Activated CD4-positive, alpha-beta T cell treated with anti-CD3 and anti-CD28 coated beads for 48 hours (primary cell): ENCODE measurements around the gene DENND1A.
"Not testable (repeated sequence)": the region's sequence is repeated elsewhere in the genome, so short reads cannot be mapped to it uniquely, and the experiment has no call there.

ENCODE experiments used
- DNase-seq: peaks from one replicate; pipeline ENCODE4 v3.0.0-alpha.2; 2020

DENND1A gene, protein sequence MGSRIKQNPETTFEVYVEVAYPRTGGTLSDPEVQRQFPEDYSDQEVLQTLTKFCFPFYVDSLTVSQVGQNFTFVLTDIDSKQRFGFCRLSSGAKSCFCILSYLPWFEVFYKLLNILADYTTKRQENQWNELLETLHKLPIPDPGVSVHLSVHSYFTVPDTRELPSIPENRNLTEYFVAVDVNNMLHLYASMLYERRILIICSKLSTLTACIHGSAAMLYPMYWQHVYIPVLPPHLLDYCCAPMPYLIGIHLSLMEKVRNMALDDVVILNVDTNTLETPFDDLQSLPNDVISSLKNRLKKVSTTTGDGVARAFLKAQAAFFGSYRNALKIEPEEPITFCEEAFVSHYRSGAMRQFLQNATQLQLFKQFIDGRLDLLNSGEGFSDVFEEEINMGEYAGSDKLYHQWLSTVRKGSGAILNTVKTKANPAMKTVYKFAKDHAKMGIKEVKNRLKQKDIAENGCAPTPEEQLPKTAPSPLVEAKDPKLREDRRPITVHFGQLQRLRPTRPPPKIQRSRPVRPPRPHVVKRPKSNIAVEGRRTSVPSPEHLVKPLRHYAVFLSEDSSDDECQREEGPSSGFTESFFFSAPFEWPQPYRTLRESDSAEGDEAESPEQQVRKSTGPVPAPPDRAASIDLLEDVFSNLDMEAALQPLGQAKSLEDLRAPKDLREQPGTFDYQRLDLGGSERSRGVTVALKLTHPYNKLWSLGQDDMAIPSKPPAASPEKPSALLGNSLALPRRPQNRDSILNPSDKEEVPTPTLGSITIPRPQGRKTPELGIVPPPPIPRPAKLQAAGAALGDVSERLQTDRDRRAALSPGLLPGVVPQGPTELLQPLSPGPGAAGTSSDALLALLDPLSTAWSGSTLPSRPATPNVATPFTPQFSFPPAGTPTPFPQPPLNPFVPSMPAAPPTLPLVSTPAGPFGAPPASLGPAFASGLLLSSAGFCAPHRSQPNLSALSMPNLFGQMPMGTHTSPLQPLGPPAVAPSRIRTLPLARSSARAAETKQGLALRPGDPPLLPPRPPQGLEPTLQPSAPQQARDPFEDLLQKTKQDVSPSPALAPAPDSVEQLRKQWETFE

DNA sequence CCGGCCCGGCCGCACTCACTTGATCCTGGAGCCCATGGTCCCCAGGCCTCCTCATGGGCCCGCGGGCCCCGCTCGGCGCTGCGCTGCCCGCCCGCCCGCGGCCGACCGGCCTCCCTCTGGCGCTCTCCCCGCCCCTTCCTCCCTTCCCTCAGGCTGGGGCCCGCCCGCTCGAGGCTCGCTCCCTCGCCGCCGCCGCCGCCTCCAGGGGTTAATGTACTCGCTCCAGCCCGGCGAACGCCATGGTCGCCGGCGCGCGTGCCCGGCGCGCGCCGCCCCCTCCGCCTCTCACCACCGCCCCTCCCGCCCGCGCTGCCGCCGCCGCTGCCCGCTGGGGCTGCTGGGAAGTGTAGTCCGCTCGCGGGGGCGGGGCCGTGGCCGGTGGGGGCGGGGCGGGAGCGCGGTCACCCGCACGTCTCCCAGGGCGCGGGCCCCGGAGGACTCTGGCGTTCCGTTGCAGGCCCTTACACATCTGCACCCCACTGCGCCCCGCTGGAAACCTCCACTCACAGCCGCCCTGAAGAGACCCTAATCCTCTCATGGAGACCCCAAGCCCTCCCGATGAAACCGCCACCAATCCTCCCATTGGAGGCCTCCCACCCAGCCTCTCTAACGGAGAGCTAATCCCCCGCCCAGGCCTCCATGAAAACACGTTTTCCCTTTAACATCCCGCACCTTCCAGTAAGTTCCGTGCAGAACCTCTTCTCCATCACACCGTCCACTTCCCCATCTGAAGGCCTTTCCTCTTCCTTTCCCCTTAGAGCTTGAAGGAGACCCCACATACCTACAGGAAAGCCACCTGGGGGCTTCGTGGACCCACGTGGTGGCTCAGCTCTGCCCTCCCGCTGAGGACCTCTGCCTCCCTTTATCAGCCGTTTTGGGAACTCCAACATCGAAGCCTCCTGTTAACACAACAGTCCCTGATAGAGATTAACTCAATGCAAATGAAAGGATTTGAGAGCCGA lies at the start of gene DENND1A:
Gene DENND1A (minus strand): TSS at position 257 of the 962 bp plus-strand sequence. CDS start 221 bp downstream, at position 36.
- DNase-seq: peak; percentile 92

DNA sequence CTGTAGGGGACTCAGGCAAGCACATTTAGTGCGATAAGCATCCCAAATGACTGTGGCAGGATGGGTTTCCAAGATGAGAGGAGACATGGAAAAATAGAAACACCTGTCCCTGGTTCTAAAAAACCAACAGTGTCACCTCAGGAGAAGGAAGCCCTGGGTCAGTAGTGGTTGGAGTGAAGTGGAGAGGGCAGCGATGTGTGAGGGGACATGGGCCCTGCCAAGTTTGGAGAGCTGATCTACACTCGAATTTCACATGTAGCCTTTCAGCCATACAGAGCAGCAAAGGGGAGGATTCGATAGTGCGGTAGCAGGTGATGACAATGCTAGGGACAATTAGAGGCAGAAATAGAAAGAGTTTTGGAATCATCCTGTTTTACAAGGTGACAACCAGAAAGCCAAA lies 49.1 kb upstream of the DENND1A start:
- DNase-seq: no peak

DNA sequence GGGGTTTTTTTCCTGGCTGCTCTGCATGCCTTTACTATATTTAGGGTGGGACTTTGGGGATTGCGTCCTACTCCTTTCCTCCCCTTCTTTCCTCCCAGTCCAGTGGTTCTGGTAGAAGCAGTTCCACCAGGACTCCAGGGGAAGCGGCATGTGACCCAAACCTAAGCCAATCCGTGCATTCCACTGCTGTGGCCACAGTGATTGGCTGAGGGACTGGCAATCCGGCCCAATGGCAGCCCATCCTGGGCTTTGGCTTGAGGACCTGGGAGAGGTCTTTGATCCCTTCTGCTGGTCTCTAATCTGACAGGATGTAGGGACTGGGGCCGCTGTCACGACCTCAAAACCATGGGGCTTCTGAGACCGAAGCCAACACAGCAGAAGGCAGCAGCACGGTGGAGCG lies 46.7 kb upstream of the DENND1A start:
- not testable (repeated sequence) for DNase-seq

DNA sequence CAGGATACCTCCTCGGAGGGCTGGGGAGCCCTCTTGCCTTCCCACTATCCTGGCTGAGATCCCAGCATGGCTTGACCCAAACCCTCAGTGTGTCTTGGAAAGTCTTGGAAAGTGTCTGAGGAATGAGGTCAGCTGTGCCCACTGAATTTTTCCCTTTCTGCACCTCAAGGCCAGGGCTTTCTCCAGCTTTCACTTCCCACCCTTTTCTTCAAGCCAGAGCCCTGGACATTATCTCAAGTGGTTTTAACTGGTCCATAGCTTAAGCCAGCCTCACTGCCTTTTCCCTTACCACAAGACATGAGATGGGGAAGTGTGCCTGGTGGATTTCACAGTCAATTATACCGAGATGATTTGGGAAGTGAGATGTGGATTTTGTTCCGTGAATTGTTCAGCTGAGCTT lies 45.9 kb upstream of the DENND1A start:
- no peak for DNase-seq

DNA sequence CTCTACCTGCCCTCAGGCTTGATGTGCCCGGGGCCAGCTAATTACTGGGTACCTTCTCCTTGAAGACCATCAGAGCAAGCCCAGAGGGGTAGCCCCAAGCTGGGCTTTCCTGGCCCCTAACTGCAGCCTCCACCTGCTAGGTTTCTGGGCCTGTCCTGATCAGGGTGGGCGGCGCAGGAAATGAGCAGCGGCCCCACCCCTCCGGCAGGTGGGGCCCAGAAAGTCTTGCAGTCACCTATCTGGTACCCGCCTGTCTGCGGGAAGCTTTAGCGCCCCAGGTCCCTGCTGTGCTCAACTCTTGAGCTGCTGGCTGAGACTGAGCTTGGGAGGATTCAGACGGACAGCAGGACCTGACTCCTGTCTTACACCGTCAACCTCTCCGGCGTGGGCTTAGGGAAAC lies 44.5 kb upstream of the DENND1A start:
- DNase-seq: no peak

DNA sequence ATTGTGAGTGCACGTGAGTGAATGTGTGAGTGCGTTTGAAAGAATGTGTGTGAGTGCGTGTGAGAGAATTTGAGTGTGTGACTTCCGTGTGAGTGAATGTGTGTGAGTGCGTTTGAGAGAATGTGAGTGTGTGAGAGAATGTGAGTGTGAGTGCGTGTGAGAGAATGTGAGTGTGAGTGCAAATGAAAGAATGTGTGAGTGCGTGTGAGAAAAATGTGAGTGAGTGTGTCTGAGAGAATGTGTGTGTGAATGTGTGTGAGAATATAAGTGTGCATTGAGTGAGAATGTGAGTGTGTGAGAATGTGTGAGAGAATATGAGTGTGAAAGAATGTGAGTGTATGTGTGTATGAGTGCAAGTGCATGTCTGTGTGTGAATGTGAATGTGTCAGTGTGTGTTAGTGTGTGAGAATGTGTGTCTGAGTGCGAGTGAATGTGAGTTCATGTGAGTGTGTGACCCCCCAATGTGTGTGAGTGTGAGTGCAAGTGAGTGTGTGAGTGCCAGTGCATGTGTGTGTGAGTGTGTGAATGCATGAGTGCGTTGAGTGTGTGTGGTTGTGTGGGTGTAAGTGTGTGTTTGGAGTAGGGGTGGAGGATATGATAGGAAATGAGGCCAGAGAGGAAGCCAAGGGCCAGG lies 43.8 kb upstream of the DENND1A start:
- no peak for DNase-seq

DNA sequence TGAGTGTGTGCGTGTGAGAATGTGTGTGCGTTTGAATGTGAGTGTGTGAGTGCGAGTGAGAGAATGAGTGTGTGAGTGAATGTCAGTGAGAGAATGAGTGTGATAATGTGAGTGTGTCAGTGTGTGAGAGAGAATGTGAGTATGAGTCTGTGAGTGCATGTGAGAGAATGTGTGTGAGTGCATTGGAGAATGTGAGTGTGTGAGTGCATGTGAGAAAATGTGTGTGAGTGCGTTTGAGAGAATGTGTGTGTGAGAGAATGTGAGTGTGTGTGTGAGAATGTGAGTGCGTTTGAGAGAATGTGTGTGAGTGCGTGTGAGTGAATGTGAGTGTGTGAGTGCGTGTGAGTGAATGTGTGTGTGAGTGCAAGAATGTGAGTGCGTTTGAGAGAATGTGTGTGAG lies 42.7 kb upstream of the DENND1A start:
- DNase-seq: no peak

DNA sequence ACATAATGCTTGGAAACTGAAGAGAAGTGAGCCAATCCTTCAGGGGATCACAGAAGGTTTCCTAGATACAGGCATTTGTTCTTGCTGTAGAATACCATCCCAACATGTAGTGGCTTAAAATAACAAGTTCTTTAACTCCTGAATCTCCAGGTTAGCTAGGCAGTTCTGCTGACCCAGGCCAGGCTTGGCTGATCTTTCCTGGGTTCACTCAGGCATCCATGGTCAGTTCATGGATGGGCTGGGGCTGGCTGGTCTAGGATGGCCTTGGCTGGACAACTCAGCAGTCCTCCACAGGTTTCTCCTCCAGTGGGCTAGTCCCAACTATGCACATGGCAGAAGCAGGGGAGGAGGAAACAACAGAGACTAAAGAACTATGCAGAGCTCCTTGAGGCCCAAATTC lies 37.4 kb upstream of the DENND1A start:
- DNase-seq: no peak

DNA sequence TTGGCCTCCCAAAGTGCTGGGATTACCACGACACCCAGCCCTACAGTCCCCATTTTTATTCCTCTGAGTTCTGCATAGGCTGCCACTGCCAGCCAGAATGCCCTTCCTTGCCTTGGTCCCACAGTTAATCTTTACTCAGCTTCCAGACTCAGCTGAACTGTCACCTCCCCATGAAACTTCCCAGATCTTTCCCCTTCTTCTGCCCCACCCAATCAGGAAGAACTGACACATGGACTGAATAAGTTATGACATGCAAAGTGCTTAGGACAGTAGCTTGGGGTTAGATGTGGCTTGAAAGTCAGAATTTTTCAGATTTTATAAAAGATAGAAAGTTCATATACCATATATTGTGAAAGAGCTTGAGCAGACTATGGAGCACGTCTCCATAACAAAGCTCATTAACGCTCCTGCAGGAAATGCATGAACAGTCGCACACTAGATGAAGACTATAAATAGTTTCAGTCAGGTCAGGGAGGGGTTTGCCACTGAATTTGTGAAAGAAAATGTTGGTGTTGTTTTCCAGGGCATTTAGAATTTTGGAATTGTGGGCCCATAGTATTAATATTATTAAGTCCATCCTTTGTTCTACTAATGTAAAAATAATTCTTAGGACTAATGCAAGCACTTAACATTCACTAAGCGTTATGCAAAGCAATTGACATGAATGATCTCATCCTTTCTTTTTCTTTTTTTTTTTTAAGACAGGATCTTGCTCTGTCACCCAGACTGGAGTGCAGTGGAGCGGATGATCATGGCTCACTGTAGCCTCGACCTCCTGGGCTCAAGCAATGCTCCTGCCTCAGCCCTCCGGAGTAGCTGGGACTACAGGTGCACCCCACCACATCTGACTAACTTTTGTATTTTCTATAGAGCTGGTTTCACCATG lies 36.1 kb upstream of the DENND1A start:
- no peak for DNase-seq

DNA sequence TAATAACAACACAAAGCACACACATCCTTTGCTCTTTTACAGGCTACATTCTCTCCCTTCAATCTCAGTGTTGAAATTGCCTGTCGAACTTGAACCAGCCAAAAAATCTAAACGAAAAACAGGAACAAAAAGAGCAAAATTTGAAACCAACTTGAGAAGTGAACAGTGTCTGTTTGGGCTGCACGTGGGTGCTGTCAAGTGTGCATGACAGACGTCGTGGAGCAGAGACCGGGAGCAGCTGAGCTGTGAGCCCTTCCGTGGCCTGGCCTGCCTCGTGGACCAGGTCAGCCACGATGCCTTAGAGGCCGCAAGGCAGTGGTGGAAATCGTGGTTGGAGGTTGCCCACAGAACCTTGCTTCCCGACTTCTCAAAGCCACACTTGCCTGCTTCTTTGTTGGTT lies 34.8 kb upstream of the DENND1A start:
- DNase-seq: no peak

DNA sequence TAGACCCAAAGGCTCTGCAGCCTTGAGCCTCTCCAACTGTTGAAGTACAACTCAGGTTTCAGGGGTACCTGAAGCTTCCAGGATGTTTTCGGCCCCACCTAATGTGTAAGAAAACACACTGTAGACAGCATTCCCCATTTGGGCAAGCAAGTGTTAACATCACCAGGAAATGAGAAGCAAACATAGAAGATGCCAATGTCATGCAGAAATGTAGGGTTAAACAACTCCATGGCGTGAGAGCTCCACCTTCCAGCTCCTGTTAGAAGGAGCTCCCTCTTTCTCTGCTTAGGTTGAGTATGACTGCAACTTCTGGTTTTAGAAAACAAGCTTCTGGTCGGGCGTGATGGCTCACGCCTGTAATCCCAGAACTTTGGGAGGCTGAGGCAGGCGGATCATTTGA lies 31.0 kb upstream of the DENND1A start:
- no peak for DNase-seq

DNA sequence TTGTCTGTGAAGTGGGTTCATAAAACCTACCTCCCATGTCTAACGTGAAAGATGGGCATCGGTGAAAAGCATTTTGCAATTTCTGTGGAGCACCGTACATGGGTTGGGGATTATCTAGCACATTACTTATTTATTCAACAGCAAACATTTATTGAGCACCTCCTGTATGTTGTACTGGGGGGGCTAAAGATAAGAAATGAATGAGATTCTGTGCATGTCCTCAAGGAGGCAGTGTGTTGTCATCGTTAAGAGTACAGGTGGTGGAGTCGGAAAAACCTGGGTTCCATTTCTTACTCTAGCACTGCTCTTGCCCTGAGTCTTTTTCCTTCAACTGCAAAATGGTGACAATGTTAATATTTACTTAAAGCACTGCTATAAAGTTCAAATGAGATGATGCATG lies 30.4 kb upstream of the DENND1A start:
- no peak for DNase-seq

DNA sequence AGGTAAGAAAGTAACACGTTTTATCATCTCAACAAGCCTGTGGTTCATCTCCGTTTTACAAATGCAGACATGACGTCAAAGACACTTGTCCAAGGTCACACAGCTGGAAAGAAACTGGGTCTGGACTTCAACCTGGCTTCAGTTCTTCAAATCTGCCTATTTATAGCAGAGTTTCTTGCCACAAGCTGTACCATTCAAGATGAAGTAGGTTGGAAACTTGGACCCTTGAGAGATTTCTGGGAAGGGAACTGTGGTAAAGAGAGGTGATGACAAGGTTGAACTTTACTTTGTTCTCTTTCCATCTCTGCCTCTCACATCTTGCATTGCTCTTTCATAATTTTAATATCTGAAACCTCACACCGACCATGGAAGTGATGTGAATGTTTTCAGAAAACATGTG lies 29.9 kb upstream of the DENND1A start:
- DNase-seq: no peak

DNA sequence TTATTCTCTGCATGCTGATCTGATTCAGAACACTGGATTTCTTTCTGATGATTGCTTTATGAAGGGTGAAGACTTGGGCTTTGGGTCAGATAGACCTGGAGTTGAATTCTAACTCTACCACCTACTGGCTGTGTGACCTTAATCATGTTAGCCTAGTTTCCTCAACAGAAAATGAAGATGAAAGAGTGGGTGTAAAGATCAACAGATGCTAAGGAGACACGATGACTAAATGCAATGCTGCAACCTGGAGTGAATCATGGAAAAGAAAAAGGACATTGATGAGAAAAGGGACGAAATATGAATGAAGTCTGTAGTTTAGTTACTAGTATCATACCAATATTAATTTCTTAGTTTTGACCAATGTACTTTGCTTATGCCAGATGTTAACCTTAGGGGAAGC lies 27.8 kb upstream of the DENND1A start:
- DNase-seq: no peak

DNA sequence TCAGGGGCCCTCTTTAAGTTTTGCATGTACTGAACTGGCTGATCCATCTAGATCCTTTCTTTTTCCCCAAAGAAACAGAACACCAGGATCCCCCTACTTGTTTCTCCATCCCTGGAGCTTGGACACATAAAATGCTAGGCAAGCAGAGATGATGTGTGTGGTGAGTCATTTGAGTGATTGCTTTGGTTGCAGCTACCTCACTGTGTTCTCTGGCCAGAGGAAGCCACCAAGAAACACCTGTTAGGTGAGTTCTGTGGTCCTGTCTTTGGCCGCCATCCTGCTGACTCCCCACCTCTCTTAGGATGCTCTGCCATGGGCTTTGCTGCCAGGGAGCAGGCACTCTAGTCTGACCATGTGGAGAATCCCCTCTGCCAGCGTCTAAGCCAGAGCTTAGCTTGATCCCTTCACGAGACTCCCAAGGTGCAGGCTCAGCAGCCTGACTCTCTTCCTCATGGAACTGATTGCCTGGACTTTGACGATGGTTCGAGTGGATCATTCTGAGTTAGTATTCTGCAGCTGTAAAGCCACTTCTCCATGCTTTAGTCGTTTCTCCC lies 27.3 kb upstream of the DENND1A start:
- no peak for DNase-seq

DNA sequence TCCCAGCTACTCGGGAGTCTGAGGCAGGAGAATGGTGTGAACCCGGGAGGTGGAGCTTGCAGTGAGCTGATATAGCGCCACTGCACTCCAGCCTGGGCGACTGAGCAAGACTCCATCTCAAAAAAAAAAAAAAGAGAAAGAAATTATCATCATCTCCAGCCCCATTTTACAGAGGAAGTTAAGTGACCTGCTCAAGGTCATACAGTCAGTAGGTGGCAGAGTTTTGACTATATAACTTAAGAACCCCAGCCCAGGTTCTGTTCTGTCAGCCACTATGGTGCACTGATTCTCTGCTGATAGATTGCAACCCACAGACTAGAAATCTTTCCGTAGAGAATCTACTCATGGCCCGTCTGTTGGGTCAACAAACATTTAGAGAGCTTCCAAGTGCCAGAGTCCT lies 25.7 kb upstream of the DENND1A start:
- no peak for DNase-seq

DNA sequence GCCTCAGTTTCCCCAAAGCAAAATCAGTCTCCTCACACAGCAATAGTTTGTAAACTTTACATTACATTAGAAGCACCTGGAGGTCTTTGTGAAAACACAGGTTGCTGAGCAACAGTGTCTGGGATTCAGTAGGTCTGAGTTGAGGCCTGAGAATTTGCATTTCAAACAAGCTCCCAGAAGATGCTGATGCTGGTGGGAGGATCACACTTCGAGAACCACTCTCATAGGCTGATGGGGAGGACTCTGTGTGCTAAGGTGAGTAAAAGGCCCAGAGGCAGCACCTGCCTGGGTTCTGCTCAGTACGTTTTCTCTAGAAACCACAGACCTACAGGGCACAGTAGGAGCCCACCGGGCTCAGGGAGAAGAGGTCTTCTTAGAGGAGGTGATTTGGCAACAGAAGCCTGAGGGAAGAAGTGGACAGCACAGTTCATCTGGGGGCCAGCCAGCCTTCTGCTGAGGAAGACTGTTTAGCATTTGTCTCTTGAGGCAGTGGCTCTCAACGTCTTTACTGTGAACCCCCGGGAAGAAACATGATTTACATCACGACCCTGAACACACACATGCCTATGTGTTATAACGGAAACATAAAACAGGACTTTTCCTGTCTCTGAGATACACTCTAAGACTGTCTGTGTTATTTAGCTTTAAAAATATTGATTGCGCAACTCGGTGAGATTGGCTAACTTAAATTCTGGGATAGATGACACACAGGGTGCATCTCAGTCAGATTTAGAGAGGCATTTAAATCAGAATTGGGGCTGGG lies 24.8 kb upstream of the DENND1A start:
- no peak for DNase-seq

DNA sequence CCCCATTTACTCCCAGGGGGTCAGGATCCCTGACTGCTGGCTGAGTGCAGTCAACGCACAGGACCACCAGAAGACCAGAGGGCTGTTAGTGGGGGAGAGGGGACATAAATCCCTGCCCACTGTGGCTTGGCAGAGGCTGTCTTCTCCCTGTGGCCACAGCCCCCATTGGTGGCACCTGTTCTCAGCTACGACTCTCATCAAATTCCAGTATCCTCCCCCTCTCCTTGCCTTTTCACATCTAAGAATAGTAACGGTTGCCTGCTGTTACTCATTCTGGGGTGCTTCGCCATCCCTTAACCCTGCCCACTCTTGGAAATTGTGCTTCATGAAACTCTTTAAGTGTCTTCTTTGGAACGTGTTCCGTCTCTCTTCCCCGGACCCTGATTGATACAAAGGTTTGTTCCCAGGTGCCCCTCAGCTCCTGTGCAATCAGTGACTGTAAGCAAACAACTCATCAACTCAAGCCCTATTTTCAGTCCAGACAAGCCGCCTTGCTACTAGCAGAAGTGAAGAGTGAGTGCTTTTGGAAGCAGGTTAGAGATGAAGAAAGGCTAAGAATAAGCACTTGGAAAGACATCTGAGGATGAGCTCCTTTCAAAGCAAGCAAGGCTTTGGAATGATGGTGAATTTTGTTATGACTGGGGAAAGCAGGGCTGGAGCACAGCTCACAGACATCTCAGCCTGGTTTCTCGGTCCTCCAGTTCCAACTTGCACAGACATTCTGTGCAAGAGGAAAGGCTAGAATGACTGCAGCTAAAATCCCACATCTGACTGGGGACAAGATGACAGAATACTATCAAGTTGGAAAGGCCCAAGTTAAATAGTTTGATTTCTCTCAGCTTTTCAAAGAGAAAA lies 22.9 kb upstream of the DENND1A start:
- no peak for DNase-seq

DNA sequence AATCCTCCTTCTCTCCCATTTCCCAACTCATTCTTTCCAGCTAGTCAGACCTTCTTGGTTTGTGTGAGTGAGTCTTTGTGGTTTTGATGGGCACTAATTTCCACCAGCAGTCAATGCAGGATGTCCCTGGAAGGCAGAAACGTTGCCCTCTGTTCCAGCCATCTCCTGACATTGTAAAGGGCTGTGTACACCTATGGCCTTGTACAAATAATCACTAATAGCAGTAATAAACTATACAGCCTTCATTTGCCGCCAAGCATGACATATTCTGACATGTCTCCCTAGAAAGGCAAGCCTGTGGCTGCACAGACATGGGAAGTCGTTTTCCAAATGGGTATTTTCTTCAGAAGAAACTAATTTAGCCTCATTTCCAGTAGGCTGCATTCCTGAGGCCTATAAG lies 18.4 kb upstream of the DENND1A start:
- no peak for DNase-seq
